Activated T-cell treated with anti-CD3 and anti-CD28 coated beads for 1 hour (primary cell): ENCODE results near the gene HS3ST6.
"Not testable (repeated sequence)": the region's sequence is repeated elsewhere in the genome, so short reads cannot be mapped to it uniquely, and the experiment has no call there.

Source experiments
- DNase-seq: peaks from one replicate; pipeline ENCODE4 v3.0.0-alpha.2; 2020; ENCODE audit warnings: low read depth

The HS3ST6 gene

DNA sequence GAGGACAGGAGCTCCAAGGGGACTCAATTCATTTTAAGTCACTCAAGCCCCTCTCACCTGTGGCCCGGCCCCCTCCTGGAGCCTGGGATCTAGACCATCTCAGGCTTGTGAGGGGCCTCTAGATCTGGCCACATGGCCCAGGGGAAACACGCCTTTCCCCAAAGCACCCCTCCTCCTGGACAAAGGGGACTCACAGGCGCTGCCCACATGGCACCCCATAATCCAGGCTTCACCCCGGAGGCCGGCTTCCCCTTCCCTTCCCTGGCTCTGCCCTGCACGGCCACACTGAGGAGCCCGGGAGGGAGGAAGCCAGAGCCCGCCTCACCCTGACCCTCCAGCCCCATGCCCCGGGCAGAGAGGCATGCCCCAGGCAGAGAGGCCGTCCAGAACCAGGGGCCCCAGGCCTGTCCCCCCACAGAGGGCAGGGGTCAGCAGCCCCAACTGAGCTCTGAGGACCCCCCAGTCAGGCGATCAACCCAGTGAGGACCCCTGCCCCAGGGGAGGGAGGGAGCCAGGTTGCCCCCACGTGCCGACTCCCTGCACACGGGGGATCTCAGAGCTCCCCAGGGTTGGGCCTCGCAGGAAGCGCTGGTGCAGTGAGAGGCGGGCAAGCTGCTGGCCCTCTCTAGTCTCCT lies 10.9 kb downstream of the HS3ST6 start:
- no peak for DNase-seq

DNA sequence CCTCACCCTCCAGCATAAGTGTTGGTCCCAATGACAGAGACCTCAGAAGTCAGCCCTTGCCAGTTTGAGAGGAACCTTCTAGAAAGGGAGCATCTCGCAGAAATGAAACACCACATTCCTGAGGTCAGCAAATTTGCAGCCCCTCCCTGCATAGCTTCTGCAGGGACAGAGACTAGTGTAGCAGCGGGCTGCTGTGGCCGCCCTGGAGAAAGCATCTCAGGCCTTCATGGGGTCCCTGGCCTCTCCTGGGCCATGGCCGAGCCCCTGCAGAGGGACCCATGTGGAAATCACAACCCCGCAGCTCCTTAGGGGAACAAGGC lies 11.4 kb downstream of the HS3ST6 start:
- no peak for DNase-seq

DNA sequence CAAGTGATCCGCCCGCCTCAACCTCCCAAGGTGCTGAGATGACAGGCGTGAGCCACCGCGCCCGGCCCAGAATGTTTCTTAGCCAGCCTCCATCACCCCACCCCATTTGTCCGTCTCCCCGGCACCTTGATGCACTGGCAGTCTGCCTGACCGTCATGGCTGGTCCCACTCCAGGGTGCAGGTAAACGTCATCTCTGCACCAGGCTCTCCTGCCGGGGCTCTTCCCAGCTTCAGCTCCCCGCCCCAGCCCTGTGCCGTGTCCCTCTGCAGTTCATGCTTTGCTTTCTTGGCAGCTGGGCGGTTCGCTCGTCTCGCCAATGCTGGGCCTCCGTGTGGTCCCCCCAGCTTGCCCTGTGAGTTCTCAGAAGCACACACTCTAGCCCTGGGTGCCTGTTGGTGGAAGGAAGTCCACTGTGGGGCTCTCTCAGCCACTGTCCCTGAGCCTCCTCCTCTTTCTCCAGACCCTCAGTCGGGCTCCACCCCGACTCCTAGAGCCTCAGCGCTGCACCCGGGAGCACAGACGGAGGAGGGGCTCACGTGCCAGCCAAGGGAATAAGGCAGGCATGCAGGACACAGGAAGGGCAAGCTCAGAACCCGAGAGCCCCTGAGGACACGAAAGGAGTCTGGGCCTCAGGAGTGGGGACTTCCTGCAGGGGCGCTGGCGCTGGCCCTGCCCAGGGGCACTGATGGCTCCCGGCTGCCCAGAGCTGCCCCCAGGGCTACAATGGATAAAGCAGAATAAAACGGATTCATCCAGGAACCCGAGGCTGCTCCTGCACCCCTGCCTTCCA lies 12.0 kb downstream of the HS3ST6 start:
- DNase-seq, result no peak

DNA sequence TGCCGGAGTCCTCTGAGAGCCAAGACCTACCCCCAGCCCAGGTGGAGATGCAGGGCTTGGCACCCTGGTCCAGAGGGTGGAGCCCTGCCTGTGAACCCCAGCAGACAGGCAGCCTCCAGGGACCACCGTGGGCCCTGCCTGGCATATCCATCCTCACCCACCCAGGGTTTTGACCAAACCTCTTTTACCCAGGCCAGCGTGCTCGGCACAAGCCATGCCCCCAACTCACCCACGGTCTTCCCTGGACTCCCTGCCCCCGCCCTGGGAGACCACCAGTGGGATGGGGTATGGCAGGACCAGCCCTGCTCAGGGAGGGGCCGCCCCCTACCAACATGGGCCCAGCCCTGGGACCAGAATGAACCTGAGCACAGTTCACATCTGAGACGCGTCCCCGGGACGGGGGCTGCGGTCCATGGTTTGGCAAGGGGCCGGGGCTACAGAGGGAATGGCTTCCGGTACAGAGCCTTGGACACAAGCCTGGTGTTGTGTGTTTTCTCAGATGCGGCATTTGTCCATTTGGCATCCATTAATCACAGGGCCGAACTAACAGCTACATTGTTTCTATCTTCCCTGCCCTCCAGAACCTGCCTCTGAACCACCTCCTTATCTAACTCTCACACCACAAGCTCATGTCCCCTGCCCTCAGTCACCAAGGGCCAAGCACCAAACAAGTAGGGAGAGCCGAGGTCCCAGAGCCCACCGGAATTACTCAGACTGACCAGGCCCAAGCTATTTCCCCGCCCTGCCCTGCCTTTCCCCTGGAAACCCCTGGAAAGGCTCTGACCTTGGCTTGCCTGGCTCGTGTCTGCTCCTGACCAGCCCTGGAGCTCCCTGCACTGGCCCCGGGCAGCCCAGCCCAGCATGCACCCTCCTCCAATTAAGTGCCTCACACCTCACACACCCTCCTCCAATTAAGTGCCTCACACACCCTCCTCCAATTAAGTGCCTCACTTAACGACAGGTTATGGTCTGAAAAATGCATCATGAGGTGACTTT lies 14.1 kb downstream of the HS3ST6 start:
- no peak for DNase-seq

DNA sequence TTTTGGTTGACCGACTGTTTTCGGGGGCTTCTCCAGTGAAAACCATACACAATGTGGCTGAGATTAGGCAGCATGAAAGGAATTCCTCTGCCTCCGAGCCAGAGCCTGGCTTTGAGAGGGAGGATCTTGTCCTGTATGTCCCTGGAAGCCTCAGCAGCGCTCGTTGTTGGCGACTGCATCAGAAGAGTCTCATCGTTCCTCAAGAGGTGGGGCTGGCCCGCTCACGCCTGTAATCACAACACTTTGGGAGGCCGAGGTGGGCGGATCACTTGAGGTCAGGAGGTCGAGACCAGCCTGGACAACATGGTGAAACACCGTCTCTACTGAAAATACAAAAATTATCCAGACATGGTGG lies 15.0 kb downstream of the HS3ST6 start:
- DNase-seq, result no peak

DNA sequence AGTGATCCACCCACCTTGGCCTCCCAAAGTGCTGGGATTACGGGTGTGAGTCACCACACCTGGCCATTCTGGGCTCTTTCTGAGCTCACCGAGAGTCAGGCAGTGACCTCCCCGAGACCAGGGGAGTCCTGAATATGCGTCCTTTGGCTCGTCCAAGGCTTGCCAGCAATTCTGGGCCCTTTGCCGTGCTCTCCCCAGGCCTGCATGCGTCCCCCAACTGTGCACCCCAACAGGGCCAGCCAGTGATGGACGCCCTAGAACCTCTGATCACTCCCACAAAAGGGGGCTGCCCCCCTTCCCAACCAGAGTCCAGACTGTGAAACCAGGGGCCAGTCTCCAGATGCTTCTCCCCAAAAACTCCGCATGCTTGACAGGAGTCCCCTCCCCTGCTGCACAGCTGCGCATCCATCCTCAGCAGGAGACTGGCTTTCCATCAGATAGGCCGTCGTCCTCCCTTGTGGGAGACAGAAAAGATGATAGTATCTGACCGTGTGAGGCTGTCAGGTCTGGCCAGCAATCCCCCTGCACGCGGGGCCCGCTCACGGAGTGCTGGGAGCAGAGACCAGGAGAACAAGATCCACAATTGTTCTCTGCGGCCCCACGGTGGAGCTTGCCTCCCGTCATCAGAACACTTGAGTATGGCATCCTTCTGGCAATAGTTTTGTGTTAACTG lies 15.5 kb downstream of the HS3ST6 start:
- no peak for DNase-seq

DNA sequence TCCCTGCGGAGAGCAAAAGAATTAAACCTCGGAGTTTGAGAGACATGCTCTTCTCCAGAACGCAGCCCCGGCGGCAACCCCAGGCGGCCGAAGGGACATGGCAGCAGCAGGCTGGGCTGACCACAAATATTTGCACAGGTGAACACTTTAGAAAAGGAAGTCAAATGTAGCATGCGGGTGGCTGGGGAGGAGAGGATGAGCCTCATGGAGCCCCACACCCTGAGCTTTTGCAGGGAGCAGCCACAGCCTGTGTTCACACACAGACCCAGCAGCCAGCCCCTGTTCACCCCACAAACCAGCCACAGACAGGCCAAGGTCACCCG lies 17.8 kb downstream of the HS3ST6 start:
- no peak for DNase-seq

DNA sequence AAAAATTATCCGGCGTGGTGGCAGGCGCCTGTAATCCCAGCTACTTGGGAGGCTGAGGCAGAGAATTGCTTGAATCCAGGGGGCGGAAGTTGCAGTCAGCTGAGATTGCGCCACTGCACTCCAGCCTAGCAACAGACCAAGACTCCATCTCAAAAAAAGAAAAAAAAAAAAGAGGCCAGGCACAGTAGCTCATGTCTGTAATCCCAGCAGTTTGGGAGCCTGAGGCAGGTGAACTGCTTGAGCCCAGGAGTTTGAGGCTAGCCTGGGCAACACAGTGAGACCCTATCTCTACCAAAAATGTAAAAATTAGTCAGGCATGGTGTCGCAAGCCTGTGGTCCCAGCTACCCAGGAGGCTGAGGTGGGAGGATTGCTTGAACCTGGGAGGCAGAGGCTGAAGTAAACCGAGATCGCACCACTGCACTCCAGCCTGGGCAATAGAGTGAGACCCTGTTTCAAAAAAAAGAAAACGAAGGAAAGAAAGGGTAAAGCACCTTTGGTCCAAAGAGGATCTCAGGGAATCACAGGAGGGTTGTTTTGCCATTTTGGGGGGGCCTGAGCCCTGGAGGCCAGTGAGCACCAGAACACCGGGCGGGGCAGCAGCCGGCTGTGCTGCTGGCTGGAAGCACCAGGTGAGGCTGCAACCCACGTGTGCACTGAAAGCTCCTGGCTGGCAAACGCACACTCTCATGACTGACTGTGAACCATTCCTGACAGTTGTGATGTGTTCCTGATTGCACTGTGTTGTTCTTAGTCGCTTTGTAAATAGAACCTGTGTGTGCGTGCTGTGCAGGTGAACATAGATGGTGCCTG lies 18.4 kb downstream of the HS3ST6 start:
- DNase-seq, result no peak

DNA sequence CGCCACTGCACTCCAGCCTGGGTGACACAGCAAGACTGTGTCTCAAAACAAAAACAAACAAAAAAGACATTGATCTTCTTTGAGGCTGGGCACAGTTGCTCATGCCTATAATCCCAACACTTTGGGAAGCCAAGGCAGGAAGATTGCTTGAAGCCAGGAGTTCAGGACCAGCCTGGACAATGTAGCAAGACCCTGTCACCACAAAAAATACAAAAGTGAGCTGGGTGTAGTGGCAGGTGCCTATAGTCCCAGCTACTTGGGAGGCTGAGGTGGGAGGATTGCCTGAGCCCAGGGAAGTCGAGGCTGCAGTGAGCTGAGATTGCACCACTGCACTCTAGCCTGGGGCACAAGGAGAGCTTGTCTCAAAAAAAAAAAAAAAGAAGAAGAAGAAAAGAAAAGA lies 20.5 kb downstream of the HS3ST6 start:
- not testable (repeated sequence) for DNase-seq

DNA sequence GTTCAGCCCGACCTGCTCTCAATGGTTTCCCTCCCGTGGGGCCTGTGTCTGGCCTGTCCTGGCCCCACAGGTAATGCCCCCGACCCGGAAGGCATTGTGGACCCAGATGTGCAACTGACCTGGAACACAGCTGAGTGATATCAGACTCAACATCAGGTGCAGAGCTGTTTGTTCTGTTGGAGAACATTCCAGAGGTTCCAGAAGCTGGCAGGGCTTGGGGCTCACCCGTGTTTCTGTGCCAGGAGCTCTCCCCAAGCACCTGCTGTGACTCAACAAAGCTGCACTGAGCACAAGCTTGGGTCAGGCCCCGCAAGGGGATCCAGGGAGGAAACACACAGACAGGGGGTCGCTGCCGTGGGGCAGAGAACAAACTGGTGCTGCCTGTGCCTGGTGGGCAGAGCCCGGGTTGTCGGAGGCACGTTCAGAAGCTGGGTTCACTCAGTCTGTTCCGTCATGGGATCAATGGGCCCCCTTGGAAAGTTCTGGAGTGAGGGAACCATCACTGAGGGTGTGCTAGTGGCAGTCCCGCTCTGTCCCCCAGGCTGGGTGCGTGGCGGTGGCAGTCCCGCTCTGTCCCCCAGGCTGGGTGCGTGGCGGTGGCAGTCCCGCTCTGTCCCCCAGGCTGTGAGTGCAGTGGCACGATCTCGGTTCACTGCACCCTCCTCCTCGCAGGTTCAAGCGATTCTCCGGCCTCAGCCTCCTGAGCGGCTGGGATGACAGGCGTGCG lies 22.1 kb downstream of the HS3ST6 start:
- no peak for DNase-seq

DNA sequence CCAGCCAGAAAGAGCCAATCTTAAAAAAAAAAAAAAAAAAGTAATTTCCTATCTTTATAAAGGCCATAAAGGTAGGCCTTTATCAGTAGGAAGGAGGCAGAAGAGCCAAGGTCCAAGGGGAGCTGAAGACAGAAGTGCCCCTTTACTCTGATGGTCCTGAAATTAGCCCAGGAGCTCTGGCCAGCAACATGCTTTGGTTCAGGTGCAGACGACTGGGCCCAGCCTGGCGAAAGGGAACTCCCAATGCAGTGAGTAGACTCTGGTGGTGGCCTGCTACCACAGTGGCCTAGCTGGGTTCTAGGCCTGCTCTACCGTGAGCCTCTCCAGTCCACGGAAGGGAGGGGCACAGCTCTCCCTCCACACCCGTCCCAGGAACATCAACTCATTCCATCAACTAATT lies 23.1 kb downstream of the HS3ST6 start:
- no peak for DNase-seq

DNA sequence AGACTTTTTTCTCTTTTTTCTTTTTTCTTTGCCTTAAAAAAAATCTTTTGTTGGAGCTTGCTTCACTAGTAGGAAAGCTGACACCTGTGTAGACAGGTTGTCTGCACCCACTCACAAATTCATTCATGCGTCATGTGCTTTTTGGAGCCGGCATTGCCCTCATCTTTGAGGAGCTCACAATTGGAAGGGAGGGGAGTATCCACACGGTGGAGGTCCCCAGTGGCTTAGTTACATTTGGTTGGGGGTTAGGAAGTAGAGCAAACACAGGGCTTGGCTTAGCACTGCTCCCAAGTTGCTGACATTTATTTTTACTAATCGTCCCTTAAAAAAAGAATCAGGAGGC lies 27.5 kb downstream of the HS3ST6 start:
- no peak for DNase-seq

DNA sequence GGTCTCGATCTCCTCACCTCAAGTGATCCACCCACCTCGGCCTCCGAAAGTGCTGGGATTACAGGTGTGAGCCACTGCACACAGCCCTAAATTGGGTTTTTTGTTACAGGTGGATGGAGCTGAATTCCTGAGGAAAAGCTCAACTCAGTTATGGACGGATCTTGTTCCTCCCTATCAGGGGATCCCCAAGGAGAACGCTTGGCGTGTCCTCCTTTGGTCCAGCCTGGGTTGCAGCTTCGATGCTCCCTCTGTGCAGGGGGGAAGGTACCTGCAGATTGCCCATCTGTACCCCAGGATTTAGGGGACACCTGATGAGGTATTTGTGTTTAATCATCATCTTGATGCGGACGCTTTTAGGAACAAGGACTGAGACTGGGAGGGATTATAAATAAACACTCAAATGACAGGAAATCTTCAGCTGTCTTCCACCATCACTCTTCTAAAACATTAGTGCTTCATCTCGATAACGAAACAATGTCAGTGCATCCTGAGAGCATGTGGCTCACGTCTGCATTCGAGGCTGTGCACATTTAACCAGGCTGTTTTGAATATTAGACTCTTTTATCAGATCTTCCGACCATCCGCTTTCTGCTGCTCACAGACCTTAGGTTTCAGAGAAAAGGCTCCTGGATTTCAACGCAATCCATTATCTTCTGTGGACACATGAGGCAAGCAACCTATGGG lies 28.0 kb downstream of the HS3ST6 start:
- no peak for DNase-seq

DNA sequence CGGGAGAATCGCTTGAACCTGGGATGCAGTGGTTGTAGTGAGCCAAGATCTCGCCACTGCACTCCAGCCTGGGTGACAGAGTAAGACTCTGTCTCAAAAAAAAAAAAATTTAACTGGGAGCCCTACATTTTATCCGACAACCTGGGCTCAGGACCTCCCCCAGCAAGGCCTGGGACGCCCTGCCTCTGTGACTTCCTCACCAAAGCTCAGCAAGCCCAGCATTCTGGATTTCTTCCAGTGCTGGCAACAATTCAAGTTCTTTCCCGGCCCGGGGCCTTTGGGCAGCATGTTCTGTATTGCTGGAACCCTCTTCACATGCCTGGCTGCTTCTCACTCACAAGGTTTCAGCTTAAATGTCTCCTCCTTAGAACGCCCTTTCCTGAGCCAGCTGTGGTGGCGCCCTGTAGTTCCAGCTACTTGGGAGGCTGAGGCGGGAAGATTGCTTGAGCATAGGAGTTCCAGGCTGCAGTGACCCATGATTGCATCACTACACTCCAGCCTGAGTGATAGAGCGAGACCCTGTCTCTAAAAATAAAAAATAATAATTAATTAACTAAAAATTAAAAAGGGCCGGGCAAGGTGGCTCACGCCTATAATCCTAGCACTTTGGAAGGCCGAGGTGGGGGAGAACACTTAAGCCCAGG lies 30.4 kb downstream of the HS3ST6 start:
- no peak for DNase-seq

DNA sequence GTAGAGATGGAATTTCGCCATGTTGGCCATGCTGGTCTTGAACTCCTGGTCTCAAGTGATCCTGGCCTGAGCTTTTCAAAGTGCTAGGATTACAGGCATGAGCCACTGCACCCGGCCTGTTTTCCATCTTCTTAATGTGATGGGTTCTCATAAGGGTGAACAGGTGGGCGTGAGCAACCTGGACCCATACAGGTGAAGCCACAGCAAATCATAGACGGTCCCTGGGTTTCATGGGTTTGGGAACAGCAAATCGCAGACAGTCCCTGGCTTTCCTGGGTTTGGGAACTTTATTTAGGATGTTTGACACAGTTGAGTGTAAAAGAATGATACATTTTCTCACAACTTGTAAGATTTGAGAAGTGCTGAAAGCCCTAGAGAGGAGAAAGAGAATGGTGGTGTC lies 33.3 kb downstream of the HS3ST6 start:
- no peak for DNase-seq

DNA sequence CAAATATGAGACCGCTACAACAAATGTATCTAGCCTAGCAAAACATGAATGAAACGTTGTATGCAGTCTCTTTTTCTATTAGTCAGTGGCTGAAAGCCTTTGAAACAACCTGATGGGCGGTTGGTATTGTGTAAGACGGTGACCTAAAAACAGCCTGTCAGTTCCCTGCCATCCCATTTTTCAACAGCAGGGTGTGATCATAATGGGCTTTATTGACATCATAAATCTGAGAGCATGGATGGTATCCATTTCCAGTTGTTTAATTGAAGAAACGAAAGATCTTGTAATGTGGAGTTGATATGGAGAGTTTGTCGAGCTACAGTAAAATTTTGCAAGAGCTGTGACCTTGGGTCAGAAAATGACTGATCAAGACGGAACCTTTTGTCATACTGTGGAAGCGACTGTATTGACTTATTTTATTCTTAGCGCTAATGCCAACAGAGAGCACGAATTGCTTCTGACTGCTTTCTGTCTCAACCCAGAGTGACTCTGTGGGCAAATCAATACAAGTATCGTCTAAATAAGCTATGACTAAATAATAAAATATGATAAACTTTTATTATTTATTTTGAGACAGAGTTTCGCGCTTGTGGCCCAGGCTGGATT lies 34.0 kb downstream of the HS3ST6 start:
- no peak for DNase-seq

DNA sequence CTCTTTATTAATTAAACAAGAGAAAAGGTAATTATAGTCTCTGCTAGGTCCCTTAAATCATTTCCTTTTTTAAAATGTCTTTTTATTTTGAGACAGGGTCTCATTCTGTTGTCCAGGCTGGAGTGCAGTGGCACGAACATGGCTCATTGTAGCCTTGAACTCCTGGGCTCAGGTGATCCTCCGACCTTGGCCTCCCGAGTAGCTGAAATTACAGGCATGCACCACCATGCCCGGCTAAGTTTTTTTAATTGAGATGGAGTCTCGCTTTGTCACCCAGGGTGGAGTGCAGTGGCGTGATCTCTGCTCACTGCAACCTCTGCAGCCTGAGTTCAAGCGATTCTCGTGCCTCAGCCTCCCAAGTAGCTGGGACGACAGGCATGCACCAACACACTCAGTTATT lies 37.0 kb downstream of the HS3ST6 start:
- DNase-seq, result not testable (repeated sequence)

DNA sequence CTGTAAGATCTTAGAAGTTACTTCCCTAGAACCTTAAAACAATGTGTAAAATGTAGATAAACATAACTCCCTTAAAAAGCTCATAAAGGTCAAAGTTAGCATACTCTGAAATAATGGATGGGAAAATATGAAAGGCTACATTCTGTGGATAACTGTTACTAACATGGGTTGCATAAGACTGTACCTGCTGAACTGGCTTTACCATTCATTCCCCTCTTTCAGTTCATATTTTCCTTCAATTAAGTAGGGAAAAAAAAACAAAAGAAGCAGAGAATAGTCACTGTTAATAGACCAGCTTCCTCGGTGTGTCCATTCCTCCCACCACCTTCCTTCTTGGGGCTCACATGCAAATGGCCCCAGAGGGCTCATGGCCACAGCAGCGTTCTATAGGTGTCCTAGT lies 38.7 kb downstream of the HS3ST6 start:
- DNase-seq, result no peak

DNA sequence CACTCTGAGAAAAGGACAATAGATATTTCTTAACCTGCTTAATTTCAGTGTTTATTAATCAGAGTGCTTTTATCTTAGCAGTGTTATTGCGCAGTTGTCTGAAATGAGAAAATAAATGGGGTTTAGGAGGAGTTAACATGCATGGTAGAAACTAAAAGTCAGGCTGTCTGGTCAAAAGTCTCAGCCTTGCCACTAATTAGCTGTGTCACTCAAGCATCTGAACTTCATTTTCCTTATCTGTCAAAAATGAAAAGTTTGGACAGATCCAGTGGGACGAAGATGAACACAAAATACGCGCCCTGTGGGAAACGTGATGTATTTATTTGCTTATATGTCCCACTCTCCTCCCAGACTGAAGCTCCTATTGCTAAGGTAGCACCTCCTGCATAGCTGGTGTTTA lies 40.0 kb downstream of the HS3ST6 start:
- DNase-seq, result no peak

DNA sequence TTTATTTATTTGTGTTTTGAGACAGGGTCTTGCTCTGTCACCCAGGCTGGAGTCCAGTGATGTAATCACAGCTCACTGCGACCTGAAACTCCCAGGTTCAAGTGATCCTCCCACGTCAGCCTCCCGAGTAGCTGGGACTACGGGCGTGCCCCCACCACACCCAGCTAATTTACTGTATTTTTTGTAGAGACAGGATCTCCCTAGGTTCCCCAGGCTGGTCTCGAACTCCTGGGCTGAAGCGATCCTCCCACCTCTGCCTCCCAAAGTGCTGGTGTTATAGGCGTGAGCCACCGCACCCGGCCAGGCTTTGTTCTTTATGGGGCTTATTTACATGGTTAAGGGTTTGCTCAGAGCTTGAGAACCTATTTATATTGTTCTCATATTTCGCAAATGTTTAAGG lies 40.4 kb downstream of the HS3ST6 start:
- no peak for DNase-seq
